GM04503 (cell line): Measurements from ENCODE around the gene LRRC4B.

Source experiments
- DNase-seq: peaks from one replicate; pipeline ENCODE4 v3.0.0-alpha.2; 2012; ENCODE audit warnings: low read depth

Gene LRRC4B

DNA sequence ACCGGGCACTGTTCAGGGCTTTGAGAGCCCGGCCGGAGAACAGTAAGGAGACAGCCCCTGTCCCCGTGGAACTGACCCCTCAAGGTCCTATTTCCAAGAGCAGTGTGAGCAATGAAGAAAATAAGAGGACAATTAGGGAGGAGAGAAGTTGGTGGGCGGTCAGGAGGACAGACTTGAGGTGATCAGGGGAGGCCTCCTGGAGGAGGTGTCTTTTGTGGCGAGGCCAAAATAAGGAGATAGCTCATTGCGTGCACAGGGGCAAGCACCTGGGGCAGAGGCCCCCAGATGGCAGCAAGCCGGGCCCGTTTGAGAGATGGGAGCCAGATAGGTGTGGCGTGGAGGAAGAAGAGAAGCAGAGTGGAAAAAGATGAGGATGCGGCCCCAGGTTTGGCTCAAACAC is 2.8 kb upstream of the LRRC4B start:
- no peak for DNase-seq

DNA sequence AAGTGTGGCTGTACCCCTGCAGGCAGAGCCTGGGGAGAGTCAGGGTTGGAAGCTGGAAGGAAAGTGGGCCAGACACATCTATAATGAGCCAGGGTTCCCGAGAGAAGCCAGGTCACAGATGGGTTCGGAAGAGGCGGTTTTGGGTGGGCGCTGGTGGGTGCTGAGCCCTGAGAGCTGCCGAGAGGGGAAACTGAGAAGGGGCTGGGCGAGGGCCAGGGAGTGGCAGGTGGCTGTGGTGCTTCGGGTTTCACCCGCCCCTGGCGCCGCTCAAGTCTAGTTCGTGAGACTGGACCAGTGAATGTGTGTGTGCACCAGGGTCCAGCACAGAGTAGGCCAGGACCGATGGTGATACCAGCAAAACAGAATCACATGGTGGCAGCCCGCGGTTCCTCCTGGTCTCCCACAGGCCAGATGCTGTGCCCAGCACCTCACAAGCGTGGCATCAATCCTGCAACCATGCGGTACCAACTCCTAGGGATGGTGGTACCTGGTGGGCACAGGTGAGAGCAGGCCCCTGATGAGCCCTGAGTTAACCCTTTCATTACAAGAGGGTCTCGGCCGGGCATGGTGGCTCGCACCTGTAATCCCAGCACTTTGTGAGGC is 1.8 kb upstream of the LRRC4B start:
- no peak for DNase-seq

DNA sequence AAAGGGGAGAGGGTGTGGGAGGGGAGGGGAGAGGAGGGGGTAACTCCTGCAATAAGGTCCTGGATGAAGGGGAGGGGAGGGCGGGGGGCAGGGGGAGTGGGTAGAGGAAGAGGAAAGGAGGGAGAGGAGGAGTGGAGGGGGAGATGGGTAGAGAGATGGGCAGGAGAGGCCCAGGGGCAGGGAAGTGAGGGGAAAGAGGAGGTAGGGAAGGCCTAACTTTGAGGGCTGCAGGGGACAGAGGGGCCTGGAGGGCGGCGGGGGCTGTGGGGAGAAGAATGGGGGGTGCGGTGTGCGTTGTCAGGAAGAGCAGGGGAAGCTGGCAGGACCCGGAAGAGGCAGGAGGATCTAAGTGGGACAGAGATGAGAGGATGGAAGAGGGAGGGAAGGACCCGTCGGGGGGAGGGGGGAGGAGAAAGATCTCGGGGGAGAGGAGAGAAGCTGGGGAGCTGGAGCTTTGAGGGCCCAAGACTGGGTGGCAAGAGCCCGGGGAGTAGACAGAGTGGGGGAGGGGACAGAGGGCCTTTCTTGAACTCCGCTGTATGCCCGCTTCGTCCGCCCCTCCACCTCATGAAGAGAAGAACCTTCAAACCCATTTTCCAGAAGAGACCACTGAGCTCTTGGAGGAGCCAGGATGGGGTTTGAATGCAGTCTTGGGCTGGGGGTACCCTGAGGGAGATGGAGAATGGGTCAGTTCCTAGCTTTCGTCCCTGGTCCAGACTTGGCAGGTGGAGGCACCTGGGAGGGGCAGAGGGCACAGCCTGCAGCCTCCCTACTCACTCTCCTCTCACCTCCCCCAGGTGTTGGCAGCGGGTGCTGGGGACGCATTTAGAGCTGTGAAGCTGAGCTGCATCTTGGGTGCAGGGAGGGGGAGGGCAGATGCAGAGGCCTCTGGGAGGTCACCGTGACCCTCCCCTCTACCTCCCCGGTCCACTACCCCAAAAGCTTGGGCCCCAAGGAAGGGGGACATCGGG is 778 bp upstream of the LRRC4B start:
- DNase-seq = no peak

DNA sequence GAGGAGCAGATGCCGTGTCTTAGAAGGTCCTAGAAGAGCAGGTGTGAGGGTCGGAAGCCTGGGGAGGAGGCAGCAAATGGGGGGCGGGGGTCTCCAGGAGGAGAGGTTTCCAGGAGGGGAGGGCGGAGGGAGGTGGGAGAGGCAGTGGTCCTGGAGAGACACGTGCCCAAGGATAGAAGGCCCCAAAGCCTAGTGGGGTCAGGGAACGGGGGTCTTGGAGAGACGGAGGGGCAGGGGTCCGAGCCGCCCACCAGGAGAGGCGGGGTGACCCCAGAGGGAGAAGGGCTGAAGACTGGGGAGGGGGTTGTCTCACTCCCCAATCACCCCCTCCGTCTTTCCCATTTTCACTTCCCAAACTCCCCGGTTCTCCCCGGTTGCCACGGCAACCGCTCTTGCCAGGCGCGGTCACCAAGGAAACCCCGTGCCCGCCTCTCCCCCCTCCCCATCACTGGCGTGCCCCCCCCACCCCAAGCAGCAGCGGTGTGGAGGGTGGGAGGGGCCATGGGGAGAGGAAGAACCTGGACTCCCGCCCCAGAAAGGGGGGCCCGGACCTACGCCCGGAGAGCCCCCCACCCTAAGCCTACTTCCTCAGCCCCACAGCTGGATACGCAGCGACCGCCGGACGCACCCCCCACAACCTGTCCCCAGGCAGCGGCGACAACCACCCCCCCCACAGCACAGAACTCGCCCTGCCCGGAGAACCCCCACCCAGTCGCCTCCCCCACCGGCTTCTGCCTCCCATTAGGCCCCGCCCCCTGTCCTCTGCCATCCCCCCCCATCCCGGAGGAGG is 988 bp downstream of the LRRC4B start:
- DNase-seq = no peak

DNA sequence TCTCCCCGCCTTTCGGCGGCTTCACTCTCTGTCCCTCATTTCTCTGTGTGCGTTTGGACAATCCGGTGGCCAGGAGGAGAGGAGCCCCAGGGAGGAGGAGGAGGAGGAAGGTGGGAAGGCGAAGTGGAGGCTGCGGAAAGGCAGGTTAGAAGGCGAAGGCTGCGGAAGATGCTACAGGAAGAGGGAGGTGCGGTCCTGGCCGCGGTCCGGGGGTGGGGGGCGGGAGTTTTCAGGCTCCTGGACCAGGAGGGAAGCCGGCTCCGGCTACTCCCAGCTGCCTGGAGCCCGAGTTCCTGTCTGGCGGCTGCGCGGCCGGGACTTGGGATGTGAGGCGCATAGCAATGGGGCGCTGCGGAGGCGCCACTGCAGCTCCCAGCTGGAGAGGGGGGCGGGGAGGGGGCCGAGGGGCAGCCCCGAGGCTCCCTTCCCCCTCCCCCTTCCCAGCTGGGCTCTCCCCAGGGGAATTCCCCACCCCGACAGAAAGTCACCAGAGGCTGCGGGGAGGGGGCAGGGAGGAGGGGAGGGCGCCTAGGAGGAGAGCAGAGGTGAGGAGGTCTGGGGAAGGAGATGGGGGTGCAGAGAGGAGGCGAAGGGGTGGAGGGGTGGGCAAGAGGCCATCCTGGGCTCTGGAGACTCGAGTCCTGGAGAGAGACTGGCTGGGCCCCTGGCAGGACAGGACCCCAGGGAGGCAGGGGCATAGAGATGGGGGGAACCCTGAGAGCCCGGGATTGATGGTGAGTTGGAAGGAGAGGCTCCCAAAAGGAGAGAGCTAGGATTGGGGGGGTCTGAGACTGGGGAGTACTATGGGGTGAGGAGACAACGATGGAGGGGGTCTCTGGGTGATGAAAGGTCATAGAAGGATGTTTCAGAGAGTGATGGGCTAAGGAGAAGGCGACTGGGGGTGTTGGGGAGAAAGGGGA is 2.0 kb downstream of the LRRC4B start:
- DNase-seq = no peak

DNA sequence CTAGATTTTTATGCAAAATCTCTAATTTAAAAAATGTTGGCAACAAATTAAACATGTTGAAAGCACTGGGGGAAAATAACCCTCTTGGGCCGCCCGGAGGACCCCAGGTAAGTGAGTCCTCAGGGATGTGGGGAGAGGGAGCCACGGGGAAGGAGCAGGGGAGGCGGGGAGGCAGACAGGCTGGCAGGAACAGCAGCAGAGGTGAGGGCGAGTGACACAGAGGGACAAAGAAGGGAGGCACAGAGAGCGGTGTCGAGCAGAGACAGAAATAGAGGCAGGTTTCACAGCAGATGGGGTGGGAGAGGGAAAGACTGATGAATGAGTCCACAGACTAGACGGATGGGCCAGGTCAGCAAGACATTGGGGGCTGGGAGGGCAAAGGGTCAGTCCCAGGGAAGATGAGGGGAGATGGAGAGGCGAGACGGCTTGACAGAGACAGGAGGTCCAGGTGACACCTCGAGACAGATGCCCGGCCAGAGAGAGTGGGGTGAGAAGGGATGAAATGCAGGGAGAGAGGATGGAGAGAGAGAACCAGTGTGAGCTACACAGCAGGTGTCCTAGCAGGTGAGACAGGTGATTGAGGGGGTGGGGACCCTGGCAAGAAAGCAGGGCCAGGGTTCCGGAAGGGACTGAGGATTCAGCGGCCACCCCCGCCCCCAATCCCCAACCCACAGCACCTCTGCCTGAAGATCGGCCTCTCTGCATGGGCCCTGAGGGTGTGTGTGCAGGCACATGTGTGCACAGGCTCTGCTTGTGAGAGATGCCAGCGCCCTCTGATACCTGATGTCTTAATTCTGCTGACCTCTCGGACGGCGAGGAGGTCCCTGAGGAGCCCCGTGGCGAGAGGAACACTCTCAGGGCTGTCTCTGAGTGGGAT is 3.8 kb downstream of the LRRC4B start:
- DNase-seq = no peak

DNA sequence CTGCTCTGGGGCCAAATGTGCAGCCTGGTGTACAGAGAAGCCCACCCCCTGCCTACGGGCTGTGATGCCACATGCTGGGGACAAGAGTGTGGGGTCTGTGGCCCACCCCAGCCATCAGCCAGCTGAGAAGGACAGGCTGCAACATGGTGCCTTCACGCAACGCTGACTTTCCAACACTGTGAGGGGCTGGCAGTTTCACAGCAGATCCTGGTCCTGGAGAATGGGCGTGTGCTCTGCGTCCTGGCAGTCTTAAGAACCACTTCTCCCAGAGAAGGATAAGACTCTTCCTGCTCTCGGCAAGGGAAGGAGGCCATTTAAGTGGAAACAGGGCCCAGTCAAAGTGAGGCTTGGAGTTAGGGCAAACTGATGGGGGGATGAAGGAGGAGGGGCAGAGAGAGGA is 4.6 kb downstream of the LRRC4B start:
- no peak for DNase-seq

DNA sequence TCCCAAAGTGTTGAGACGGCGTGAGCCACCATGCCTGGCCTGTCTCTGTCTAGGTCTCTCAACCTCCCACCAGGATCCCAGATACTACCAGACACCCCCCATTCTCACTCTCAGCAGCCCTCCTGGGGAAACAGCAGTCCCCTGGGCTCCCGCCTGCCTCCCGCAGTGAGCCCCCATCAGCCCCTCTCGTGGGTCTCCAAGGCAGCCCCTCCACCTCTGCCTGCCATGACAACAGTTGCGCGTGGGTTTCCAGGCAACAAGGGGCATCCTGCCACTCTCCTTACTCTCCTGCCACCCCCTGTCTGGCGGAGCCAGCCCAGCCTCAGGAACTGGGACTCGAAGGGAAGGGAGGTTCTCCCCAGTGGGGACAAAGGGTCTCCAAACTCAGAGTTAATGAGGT is 5.2 kb downstream of the LRRC4B start:
- DNase-seq = no peak

DNA sequence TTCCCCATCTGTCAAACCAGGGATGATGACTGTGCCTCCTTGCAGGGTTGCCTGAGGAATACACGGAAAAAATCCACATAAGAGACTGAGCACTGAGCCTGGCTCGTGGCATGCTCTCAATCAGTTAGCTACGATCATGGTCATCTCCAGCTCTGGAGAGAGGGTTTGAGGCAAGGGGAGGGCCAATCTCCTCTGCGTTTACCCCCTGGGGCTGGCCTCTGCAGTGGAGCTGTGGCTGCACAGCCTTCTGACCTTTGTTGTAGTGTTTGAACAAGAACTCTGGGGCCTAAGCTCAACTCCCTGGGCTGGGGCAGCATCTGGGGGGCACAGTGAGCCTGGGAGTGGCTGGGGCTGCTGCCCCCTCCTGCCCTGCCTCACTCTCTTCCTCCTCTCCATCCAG is 5.9 kb downstream of the LRRC4B start:
- DNase-seq = no peak

DNA sequence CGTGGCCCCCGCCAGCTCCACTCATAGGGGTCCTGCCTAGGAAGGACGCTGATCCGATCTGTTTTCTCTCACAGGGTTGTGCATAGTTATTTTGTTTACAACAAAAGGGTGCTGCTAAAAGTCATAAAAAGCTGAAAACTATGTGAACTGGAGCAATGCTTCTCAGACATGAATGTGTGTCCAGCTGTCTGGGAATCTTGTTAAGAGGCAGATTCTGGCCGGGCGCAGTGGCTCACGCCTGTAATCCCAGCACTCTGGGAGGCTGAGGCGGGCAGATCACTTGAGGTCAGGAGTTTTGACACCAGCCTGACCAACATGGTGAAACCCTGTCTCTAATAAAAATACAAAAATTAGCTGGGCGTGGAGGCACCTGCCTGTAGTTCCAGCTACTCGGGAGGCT is 8.6 kb downstream of the LRRC4B start:
- no peak for DNase-seq

DNA sequence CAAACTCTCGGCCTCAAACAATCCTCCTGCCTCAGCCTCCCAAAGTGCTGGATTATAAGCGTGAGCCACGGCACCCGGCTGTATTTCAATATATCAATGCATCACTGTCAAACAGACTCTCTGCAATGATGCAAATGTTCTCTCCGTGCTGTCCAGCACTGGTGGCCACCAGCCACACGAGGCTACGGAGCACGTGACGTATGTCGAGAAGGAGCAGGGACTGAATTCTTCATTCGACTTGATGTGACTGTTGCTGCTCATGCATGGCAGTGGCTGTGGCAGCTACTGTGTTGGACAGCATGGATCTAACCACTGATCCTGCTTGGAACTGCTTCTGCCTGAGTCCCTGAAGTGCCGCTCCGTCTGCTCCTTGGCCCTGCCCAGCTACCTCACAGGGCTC is 9.8 kb downstream of the LRRC4B start:
- DNase-seq = no peak

DNA sequence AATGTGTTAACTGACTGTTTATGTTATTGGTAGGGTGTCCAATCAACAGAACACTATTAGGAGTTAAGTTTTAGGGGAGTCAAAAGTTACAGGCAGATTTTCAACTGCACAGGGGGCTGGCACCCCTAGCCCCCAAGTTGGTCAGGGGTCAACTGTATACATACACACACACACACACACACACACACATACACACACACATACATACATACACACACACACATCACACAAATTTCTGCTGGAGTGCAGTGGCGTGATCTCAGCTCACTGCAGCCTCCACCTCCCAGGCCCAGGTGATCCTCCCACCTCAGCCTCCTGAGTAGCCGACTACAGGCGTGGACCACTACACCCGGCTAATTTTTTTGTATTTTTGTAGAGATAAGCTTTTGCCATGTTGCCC is 10.2 kb downstream of the LRRC4B start:
- DNase-seq = no peak

DNA sequence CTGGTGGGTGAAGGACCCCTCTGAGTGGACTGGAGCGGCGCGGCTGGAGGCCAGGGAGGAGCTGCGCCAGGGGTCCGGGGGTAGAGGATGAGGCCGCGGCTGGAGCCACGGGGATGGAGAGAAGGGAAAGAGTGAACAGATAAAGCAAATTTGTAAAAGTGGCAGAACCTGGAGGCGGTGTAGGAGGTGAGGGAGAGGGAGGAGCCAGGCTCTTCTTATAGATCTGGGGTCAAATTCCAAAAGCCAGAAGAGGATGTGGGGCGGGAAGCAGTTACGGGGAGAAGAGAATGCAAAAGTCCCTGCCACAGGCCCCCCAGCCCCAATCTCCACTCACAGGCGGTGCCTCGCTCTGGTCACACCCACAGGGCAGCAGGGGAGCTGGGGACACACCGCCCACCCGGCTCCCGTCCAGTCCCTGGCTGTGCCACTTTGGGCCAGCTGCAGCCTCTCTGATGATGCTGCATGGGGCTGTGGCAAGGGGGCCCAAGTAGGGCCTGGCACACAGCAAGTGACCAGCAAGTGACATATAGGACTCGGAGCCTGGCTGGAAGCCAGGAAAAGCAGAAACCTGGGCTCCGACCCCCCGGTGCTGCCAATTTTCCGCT is 11.1 kb downstream of the LRRC4B start:
- no peak for DNase-seq

DNA sequence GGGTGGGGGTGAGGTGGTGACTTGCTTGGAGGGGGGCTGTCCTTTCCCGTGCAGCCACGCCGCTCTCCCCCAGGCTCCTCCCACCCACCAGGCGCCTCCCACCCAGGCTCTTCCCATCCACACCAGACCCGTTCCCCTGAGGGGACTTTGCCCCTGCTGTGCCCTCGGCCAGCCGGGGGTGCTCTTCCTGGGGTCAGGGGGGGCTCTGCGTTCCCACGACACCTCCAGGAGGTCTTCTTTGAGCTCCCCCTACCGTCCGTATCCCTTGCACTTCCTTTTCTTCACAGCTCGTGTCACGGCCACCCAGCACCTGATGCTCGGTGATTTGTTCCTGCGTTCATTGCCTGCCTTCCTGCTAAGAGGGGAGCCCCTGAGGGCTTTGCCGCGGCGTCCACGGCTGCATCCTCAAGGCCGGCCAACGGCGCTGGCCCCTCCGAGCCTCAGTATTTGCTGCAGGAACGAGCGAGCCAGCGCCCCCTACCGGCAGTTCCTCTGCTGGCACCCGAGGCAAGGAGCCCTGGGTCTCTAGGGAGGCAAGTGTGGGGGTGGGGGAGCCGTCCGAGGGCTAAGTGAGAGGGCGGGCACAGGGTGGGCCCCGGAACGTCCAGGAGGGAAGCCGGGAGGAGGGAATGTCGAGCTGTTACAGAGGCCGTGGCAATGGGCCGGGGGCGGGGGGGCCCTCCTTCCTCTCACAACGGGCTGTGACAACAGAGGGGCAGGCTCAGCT is 11.8 kb downstream of the LRRC4B start:
- DNase-seq = no peak

DNA sequence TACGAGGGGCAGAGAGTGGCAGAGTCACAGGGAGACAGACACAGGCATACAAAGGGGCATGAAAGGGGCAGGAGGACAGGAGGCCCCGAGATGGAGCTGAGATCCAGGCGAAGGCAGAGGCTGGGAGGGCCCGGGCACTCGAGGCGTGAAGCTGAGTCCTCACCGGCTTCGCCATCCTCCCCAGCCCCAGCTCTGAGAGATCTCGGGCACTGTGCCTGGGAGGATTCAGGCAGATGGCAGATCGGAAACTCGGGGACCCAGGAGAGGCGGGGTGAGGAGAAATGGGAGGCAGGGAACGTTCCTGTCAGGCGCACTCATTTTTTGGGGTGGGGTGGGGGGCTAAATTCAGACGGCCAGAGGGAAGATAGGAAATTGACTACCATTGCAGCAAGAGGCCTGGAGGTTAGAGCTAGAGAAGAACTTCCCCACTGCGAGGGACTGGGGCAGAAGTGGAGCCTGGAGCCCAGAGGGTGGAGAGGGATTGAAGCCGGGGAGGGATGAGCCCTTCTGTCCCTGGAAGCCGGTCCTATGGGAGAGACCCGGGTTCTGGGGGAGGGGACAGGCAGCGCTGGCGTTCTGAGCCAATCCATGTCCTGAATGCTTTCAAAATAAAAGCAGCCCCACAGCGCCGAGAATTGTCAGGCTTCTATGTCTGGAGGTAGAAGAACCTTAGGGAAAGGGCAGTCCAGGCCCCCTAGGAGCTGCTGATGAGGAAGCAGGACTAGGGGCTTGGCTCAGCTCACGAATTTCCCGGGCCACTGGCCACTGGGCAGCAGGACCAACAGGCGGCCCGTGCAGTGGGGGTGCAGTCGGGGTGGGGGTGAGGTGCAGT is 12.6 kb downstream of the LRRC4B start:
- no peak for DNase-seq

DNA sequence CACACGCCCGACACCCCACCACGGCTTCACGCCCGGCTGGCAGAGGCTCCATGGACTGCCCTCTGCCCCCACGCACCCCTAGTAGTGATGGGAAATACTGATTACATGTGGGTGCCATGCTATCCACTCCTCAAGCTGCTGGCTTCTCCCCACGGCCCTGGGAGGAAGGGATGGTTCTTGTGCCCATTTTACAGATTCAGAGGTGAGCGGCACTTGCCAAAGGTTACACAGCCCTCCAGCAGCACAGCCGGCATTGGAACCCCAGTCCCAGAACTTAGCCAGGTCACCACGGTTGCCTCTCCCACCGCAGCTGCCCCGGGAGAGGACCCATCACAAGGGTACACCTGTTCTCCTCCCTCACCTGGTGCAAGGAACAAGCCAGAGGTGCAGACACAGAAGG is 13.2 kb downstream of the LRRC4B start:
- no peak for DNase-seq

DNA sequence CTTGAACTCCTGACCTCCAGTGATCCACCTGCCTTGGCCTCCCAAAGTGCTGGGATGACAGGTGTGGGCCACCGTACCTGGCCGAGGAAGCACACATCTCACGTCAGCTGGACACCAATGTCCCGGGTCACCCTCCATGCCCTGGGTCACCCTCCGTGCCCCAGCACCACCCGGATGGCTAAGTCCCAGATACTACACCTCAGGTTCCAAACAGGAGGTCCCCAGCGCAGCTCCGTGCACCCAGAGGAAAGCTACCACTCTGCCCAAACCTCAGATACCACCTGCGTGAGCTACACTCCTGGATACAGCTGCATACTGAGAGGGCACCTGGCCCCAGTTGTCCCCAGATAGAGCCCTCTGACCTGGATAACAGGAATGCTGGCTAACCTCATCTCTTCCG is 14.0 kb downstream of the LRRC4B start:
- DNase-seq = no peak

DNA sequence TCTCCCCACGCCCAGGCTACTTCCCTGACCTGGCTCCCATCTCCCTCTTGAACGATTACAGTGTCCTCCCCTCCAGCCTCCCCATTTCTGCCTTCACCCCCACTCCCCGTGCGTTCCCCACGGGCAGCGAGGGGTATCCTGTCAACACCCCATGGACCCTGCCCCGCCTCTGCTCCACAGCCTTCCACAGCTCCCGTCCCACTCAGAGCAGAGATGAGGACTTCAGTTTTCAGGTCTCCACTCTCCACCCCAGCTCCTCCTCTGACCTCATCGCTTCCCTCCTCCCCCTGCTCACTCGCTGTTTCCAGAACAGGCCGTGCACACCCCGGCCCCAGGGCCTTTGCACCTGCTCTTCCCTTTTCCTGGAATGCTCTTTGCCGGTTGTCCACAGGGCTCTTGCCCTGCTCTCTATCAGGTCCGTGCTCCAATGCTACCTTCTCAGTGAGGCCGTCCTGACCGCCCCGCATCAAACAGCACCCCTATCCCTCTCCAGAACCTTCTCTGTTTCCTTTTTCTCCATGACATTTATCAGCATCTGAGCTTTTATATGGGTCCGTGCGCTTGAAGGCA is 15.0 kb downstream of the LRRC4B start:
- DNase-seq = no peak
